GM12891 (cell line): ENCODE data around the gene PPP2R5D.

Experiments
- PAX5 ChIP-seq: IDR thresholded peaks from 2 replicates; pipeline ENCODE4 v1.6.1; 2011; ENCODE audit warnings: low read length, moderate library complexity, mild to moderate bottlenecking; ENCODE audit not compliant: insufficient read depth, severe bottlenecking
- POLR2A ChIP-seq: IDR thresholded peaks from 2 replicates; pipeline ENCODE4 v1.6.1; 2011; ENCODE audit warnings: low read depth, low read length, control low read depth
- POLR2AphosphoS5 ChIP-seq: IDR thresholded peaks from 2 replicates; pipeline ENCODE4 v1.6.1; 2011; ENCODE audit warnings: low read depth, low read length, control low read depth
- POU2F2 ChIP-seq: IDR thresholded peaks from 2 replicates; pipeline ENCODE4 v1.6.1; 2011; ENCODE audit warnings: low read depth, mild to moderate bottlenecking, control low read depth, low read length, moderate library complexity
- SPI1 ChIP-seq: IDR thresholded peaks from 2 replicates; pipeline ENCODE4 v1.6.1; 2011; ENCODE audit warnings: low read depth, low read length, control low read depth
- TAF1 ChIP-seq: IDR thresholded peaks from 2 replicates; pipeline ENCODE4 v1.6.1; 2011; ENCODE audit warnings: low read depth, low read length, control low read depth

- no peak for TF ChIP-seq POLR2A
- no peak for TF ChIP-seq TAF1
- TF ChIP-seq SPI1, result no peak
- TF ChIP-seq PAX5, result no peak
- TF ChIP-seq POLR2AphosphoS5, result no peak
- no peak for TF ChIP-seq POU2F2
These were observed 9.4 kb upstream of the PPP2R5D start for GRCh38 chr6:42974919-42975505.
